PC-3 (cell line): ENCODE results near the gene ANKRD60.

Source experiments
- CTCF ChIP-seq: fragments of 300-600 bp; sonication (generic); conservative IDR thresholded peaks from 2 replicates; pipeline ENCODE4 v1.5.1; 2017; ENCODE audit warnings: antibody characterized with exemption, low read depth, mild to moderate bottlenecking, low read length
- EZH2 ChIP-seq: fragments of 300-600 bp; sonication (generic); IDR thresholded peaks from one replicate; pipeline ENCODE4 v1.6.1; 2017; ENCODE audit warnings: antibody characterized with exemption, mild to moderate bottlenecking, low read length; ENCODE audit not compliant: unreplicated experiment
- EZH2phosphoT487 ChIP-seq: fragments of 300-600 bp; sonication (generic); IDR thresholded peaks from 2 replicates; pipeline ENCODE4 v1.6.1; 2018; ENCODE audit warnings: mild to moderate bottlenecking, antibody characterized with exemption, low read length, borderline replicate concordance

- TF ChIP-seq CTCF: no peak
- TF ChIP-seq EZH2phosphoT487: no peak
- no peak for TF ChIP-seq EZH2
Observed at GRCh38 chr20:58199469-58199868, 29.0 kb downstream of the ANKRD60 start.
